Liver (tissue), 3 donors: ENCODE measurements around the gene ATP10A.
"Not testable (repeated sequence)": the region's sequence is repeated elsewhere in the genome, so short reads cannot be mapped to it uniquely, and the experiment has no call there.

ENCODE experiments used
- CTCF ChIP-seq: fragments of 150-350 bp; IDR thresholded peaks from 2 replicates; pipeline ENCODE4 v1.5.1; 2017; ENCODE audit warnings: improper control_type of control experiment, low read depth, low read length; ENCODE audit not compliant: missing input control
- FOXA1 ChIP-seq: IDR thresholded peaks from 2 replicates; pipeline ENCODE4 v1.6.1; 2016; ENCODE audit warnings: antibody characterized with exemption
- JUND ChIP-seq, 2 donors: IDR thresholded peaks; 2 replicates each; pipeline ENCODE4 v1.6.1; 2016; ENCODE audit warnings: antibody characterized with exemption in 2 of 2
- RAD21 ChIP-seq, 2 donors: IDR thresholded peaks; 2 replicates each; pipeline ENCODE4 v1.6.1; 2016; ENCODE audit warnings: antibody characterized with exemption in 2 of 2, mild to moderate bottlenecking in 2 of 2
- REST ChIP-seq: IDR thresholded peaks from 2 replicates; pipeline ENCODE4 v1.6.1; 2016; ENCODE audit warnings: antibody characterized with exemption, mild to moderate bottlenecking
- SP1 ChIP-seq: IDR thresholded peaks from 2 replicates; pipeline ENCODE4 v1.6.1; 2018; ENCODE audit warnings: antibody characterized with exemption, mild to moderate bottlenecking
- YY1 ChIP-seq: IDR thresholded peaks from 2 replicates; pipeline ENCODE4 v1.6.1; 2016; ENCODE audit warnings: antibody characterized with exemption, mild to moderate bottlenecking
- donor health status: healthy.
- donor health status: healthy.

GRCh38 chr15:25640959-25641358, 222.2 kb downstream of the ATP10A start:
- TF ChIP-seq CTCF; RAD21 (IDR thresholded peaks at IDR 0.05); REST; SP1; JUND (IDR thresholded peaks at IDR 0.05); YY1; FOXA1: not testable (repeated sequence)
